Kidney (tissue), 14 donors: ENCODE measurements around the gene SLC6A15. TPM values are rescaled to one million over a fixed set of nuclear protein-coding genes. Genes with fewer than 3 reads are reported as not detected.

ENCODE experiments used
- DNase-seq, 5 donors: peaks; one replicate each; pipeline ENCODE4 v3.0.0-alpha.2; 2013 to 2020
- FAIRE-seq: peaks from 2 replicates; lab custom pipeline; 2012; peaks lifted over from hg19 to GRCh38; lab: Jason Lieb, UNC
- H3K27ac ChIP-seq, 2 donors: one replicate each; pipeline ENCODE4 v1.7.0; 2013; ENCODE audit warnings: low read depth in 2 of 2, low read length in 2 of 2, inconsistent platforms in 1 of 2
- H3K27me3 ChIP-seq: one replicate; pipeline ENCODE4 v1.7.1; 2013; ENCODE audit warnings: low read length, inconsistent platforms; ENCODE audit not compliant: control insufficient read depth, insufficient read depth
- H3K36me3 ChIP-seq, 3 donors: one replicate each; pipeline versions ENCODE4 v1.7.0 to v1.7.1; 2013; ENCODE audit warnings: low read length in 3 of 3, control low read depth in 1 of 3, inconsistent platforms in 1 of 3; ENCODE audit not compliant: insufficient read depth in 3 of 3, control insufficient read depth in 2 of 3
- H3K4me1 ChIP-seq, 3 donors: one replicate each; pipeline versions ENCODE4 v1.7.0 to v1.7.1; 2013; ENCODE audit warnings: low read length in 3 of 3, inconsistent platforms in 1 of 3, low read depth in 1 of 3; ENCODE audit not compliant: control insufficient read depth in 2 of 3, insufficient read depth in 2 of 3
- H3K4me3 ChIP-seq, 3 donors: one replicate each; pipeline versions ENCODE4 v1.7.0 to v1.8.1; 2013; ENCODE audit warnings: low read length in 3 of 3, control low read depth in 1 of 3, inconsistent platforms in 1 of 3
- H3K9ac ChIP-seq, 3 donors: one replicate each; pipeline versions ENCODE4 v1.7.0 to v1.7.1; 2013; ENCODE audit warnings: low read length in 3 of 3, control low read depth in 1 of 3, inconsistent platforms in 1 of 3
- H3K9me3 ChIP-seq, 3 donors: one replicate each; pipeline versions ENCODE4 v1.7.0 to v1.7.1; 2013; ENCODE audit warnings: low read length in 3 of 3, control low read depth in 1 of 3, inconsistent platforms in 1 of 3; ENCODE audit not compliant: control insufficient read depth in 2 of 3, insufficient read depth in 1 of 3
- intact Hi-C: fragments of 100-400 bp; cut with DNase I; formaldehyde crosslinking; loops from one replicate; pipeline ENCODE4 v1.11.1; 2022
- polyA plus RNA-seq: library from polyadenylated mRNA; stranded (reverse); fragments of 350-450 nt; fragmentation: Illumina TruSeq; extraction: RNeasy Lipid Tissue Mini Kit (QIAGEN cat#74804); gene quantifications from one replicate; pipeline ENCODE4 v1.2.3, GENCODE V29; 2014; ENCODE audit warnings: low read depth, low replicate concordance; ENCODE audit not compliant: insufficient read depth
- total RNA-seq: library from RNA; stranded (reverse); fragmentation: NEBNext Ultra II Directional; extraction: Animal tissue kit (Norgen Biotek cat#: 25700); gene quantifications from one replicate; pipeline ENCODE4 v1.2.1, GENCODE V29; 2021
- TF ChIP-seq, protein P1 (sequence below): IDR thresholded peaks from 3 replicates; pipeline ENCODE4 v1.5.1; 2012; ENCODE audit warnings: mild to moderate bottlenecking, moderate library complexity, borderline replicate concordance; ENCODE audit not compliant: insufficient read depth; ENCODE audit errors: extremely low read depth
- donor health status: control.
- donor health status: control.
- donor health status: control.
- donor health status: control.
- donor health status: control.
- donor health status: DM: yes; HTN: yes; CAD: no.
- donor health status: Normal renal cell carcinoma (clear cell type).

Gene SLC6A15
- total and polyA plus RNA-seq, 2 donors from 2014 or later, result 0.28 TPM; not detected in 1

DNA sequence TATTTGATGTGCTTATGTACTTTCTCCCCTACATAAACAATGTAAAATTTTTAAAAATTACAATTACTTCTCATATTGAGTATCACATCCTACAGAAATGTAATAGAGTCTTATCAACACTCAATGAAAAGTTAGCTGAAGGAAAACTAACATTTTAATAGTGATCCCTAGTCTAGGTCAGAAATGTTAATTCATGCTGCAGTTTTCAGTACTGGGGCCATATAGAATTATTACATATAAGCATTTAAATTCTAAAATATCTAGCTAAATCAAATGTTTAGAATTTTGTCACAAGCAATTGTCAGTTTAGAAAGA is 37.8 kb downstream of the SLC6A15 start:
- intact Hi-C loops, result loop anchor here (10.0 kb wide), 1 partner anchor 150 kb away; no protein-coding TSS in a partner anchor
- Histone ChIP-seq H3K36me3 (no peaks in the 10 kb centered on the region), H3K27me3 (no peaks in the 10 kb centered on the region), H3K9me3 (no peaks in the 10 kb centered on the region), H3K9ac (no peak overlapping the region), H3K4me1 (no peaks in the 10 kb centered on the region), H3K4me3 (no peak overlapping the region), H3K27ac (no peak overlapping the region)
- TF ChIP-seq, protein P1, sequence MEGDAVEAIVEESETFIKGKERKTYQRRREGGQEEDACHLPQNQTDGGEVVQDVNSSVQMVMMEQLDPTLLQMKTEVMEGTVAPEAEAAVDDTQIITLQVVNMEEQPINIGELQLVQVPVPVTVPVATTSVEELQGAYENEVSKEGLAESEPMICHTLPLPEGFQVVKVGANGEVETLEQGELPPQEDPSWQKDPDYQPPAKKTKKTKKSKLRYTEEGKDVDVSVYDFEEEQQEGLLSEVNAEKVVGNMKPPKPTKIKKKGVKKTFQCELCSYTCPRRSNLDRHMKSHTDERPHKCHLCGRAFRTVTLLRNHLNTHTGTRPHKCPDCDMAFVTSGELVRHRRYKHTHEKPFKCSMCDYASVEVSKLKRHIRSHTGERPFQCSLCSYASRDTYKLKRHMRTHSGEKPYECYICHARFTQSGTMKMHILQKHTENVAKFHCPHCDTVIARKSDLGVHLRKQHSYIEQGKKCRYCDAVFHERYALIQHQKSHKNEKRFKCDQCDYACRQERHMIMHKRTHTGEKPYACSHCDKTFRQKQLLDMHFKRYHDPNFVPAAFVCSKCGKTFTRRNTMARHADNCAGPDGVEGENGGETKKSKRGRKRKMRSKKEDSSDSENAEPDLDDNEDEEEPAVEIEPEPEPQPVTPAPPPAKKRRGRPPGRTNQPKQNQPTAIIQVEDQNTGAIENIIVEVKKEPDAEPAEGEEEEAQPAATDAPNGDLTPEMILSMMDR, result no peak
- no peak for FAIRE-seq
- DNase-seq, result no peak

DNA sequence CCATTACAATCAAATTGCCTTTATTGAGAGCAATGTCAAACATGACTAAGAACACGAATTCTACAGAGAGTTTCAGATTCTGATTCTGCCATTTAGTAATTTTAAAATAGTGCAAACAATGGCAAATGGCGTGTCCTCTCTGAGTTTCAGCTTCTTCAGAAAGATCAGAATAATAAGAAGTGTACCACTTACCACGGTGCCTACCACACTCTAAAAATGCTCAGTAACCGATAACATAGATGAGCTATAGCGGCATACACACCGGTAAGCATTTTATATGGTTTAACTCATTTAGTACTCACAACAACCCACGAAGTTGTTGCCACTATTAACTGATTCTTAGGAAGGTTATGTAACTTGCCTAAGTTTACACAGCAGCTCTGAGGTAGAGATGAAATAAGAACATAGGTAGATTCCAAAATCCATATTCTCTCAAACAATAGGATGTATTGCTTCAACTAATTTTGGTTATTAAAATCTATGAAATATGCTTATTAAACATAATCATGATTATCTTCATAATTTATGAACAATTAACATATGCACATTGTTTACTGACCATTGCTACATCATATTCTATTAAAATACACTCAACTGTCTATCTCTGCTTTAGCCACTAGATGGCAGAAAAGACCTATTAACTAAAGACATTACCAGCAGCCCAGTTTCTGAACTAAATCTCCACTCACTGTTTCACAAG is 38.3 kb downstream of the SLC6A15 start:
- no peaks in the 10 kb centered on the region for H3K9me3 ChIP-seq
- no peak overlapping the region for H3K27ac ChIP-seq
- H3K9ac ChIP-seq, result no peak overlapping the region
- TF ChIP-seq, protein P1, result peak; percentile 71
- FAIRE-seq (peak; percentile 98), DNase-seq (peak in 2 of 5 donors; percentile 62 to 73)
- no peaks in the 10 kb centered on the region for H3K27me3 ChIP-seq
- intact Hi-C loops, result loop anchor here (10.0 kb wide), 1 partner anchor 151 kb away; no protein-coding TSS in a partner anchor
- no peak overlapping the region for H3K4me3 ChIP-seq
- H3K4me1 ChIP-seq, result no peaks in the 10 kb centered on the region
- H3K36me3 ChIP-seq, result no peaks in the 10 kb centered on the region

DNA sequence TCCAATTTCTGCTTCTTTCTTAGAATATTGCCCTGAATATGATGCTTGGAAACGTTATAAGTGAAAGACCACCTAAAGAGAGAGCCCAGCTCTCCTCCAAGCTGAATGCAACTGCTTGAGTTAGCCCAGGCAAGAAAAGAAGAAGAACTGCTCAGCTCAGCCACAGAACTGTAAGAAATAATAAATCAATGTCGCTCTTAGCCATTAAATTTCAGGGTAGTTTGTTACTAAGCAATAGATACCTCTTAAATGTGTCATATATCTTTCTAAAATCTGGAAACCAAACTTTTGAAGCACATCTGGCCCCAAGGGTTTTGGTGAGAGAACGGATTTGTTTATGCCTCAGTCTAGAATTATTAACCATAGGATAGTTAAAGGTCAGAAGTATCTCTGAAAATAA is 50.4 kb downstream of the SLC6A15 start:
- H3K4me1 ChIP-seq, result no peaks in the 10 kb centered on the region
- no peak for FAIRE-seq
- no peak overlapping the region for H3K9ac ChIP-seq
- intact Hi-C loops, result no loop called here
- peak in 2 of 5 donors; percentile 23 to 36 for DNase-seq
- no peaks in the 10 kb centered on the region for H3K9me3 ChIP-seq
- H3K36me3 ChIP-seq, result no peaks in the 10 kb centered on the region
- H3K27ac ChIP-seq, result no peak overlapping the region
- TF ChIP-seq, protein P1, result no peak
- no peak overlapping the region for H3K4me3 ChIP-seq
- H3K27me3 ChIP-seq, result no peaks in the 10 kb centered on the region
